GM23248 (cell line): Measurements from ENCODE around the gene SEMA3C. TPM values are rescaled to one million over a fixed set of nuclear protein-coding genes. Genes with fewer than 3 reads are reported as not detected.
A peak's percentile ranks its signal among the peaks of the same experiment; 100 is the strongest.

Experiments used
- DNase-seq: peaks from one replicate; pipeline ENCODE4 v3.0.0-alpha.2; 2015
- H2AFZ ChIP-seq: fragments of 200-600 bp; sonication (generic); 2 replicates; pipeline ENCODE4 v1.6.1; 2016; ENCODE audit warnings: antibody characterized with exemption
- H3F3A ChIP-seq: fragments of 200-600 bp; sonication (generic); 2 replicates; pipeline ENCODE4 v1.6.1; 2016; ENCODE audit warnings: mild to moderate bottlenecking, antibody characterized with exemption, mixed run types; ENCODE audit not compliant: insufficient read depth
- H3K27ac ChIP-seq: fragments of 200-600 bp; sonication (generic); 2 replicates; pipeline ENCODE4 v1.5.1; 2016; ENCODE audit warnings: mild to moderate bottlenecking
- H3K27me3 ChIP-seq: fragments of 200-600 bp; sonication (generic); replicated peaks from 2 replicates; pipeline ENCODE4 v1.6.1; 2016; ENCODE audit warnings: mild to moderate bottlenecking; ENCODE audit not compliant: insufficient read depth
- H3K36me3 ChIP-seq: fragments of 200-600 bp; sonication (generic); 2 replicates; pipeline ENCODE4 v1.6.1; 2016; ENCODE audit warnings: low read depth, mild to moderate bottlenecking
- H3K4me1 ChIP-seq: fragments of 200-600 bp; sonication (generic); 2 replicates; pipeline ENCODE4 v1.6.1; 2016; ENCODE audit warnings: mild to moderate bottlenecking; ENCODE audit not compliant: insufficient read depth
- H3K4me2 ChIP-seq: fragments of 200-600 bp; sonication (generic); one replicate; pipeline ENCODE4 v1.6.1; 2016; ENCODE audit warnings: mild to moderate bottlenecking; ENCODE audit not compliant: unreplicated experiment
- H3K4me3 ChIP-seq: fragments of 200-600 bp; sonication (generic); 2 replicates; pipeline ENCODE4 v1.5.1; 2016; ENCODE audit warnings: mild to moderate bottlenecking
- H3K79me2 ChIP-seq: fragments of 200-600 bp; sonication (generic); 2 replicates; pipeline ENCODE4 v1.6.1; 2016; ENCODE audit warnings: mild to moderate bottlenecking; ENCODE audit not compliant: insufficient read depth
- H3K9ac ChIP-seq: fragments of 200-600 bp; sonication (generic); 2 replicates; pipeline ENCODE4 v1.6.1; 2016; ENCODE audit warnings: mild to moderate bottlenecking
- H3K9me2 ChIP-seq: fragments of 200-600 bp; sonication (generic); 2 replicates; pipeline ENCODE4 v1.6.1; 2016; ENCODE audit warnings: mixed run types, mild to moderate bottlenecking, moderate library complexity; ENCODE audit not compliant: insufficient read depth
- H3K9me3 ChIP-seq: fragments of 200-600 bp; sonication (generic); one replicate; pipeline ENCODE4 v1.6.1; 2017; ENCODE audit warnings: low read depth
- H4K20me1 ChIP-seq: fragments of 200-600 bp; sonication (generic); 2 replicates; pipeline ENCODE4 v1.6.0; 2016; ENCODE audit not compliant: insufficient read depth
- EZH2 ChIP-seq: fragments of 200-600 bp; sonication (generic); IDR thresholded peaks from 2 replicates; pipeline ENCODE4 v1.6.1; 2018; ENCODE audit warnings: antibody characterized with exemption, mild to moderate bottlenecking; ENCODE audit not compliant: insufficient read depth, poor library complexity, severe bottlenecking
- EZH2phosphoT487 ChIP-seq: fragments of 200-600 bp; sonication (generic); IDR thresholded peaks from 2 replicates; pipeline ENCODE4 v1.6.1; 2018; ENCODE audit warnings: antibody characterized with exemption, moderate library complexity, mild to moderate bottlenecking, low read depth; ENCODE audit not compliant: insufficient read depth
- WGBS, 2 experiments: methylation state at CpG; one replicate each; pipeline ENCODE4 v1.1.6; 2015 to 2017; ENCODE audit warnings: low lambda C conversion rate in 2 of 2, low coverage in 1 of 2; ENCODE audit errors: missing lambda C conversion rate in 2 of 2; 5-methylcytosine and 5-hydroxymethylcytosine counted together
- in situ Hi-C: fragments of 300-500 bp; cut with MboI; formaldehyde crosslinking; loops from 2 replicates; pipeline ENCODE4 v1.15.0; 2020
- polyA plus RNA-seq: library from polyadenylated mRNA; unstranded; fragments of >200 nt; fragmentation: Nextera tagmentation; extraction: Ambion mirVana; gene quantifications from 2 replicates; pipeline ENCODE4 v1.2.1, GENCODE V29; 2016
- total RNA-seq: library from RNA; depleted of rRNA; stranded (reverse); fragments of >200 nt; shearing (Covaris generic); gene quantifications from 2 replicates; pipeline ENCODE4 v1.2.3, GENCODE V29; 2014

The SEMA3C gene
- total and polyA plus RNA-seq, 2 experiments from 2014 or later, result 316 to 612 TPM

DNA sequence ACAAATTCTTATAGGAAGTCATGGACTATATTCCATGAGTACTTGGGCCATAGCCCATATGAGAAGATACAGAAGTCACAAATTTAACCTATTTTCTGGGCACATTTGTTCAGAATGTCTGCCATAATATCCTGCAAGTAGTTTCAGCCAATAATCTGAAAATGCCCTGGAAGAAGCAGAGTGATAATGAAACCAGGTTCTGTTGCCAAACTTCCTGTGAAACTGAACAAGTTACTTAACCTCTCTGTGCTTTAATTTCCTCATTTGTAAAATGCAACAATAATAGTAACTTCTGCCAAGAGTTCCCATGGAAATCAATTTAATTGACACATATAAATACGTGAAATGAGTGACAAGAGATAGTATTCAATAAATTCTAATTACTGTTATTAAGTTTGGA is 88.8 kb downstream of the SEMA3C start:
- Histone ChIP-seq H3K9me2 (no peaks in the 10 kb centered on the region), H3K9ac (no peak overlapping the region), H3K4me2 (no peak overlapping the region), H2AFZ (no peak overlapping the region), H3K4me1 (peaks cover 79% of the 10 kb centered on the region), H3K79me2 (peaks cover 86% of the 10 kb centered on the region), H3K27ac (no peak overlapping the region), H3K9me3 (no peaks in the 10 kb centered on the region), H3K27me3 (no peaks in the 10 kb centered on the region), H3K36me3 (peaks cover 37% of the 10 kb centered on the region), H4K20me1 (peaks cover 11% of the 10 kb centered on the region; the same call in 1 of the 2 replicates), H3F3A (peaks cover 79% of the 10 kb centered on the region), H3K4me3 (no peak overlapping the region)
- WGBS, 2 experiments, result 70 to 73% methylated on average over 1 of the region's 1 CpG
- DNase-seq, result no peak
- TF ChIP-seq EZH2 (no peak), EZH2phosphoT487 (no peak)
- in situ Hi-C loops, result no loop called here

DNA sequence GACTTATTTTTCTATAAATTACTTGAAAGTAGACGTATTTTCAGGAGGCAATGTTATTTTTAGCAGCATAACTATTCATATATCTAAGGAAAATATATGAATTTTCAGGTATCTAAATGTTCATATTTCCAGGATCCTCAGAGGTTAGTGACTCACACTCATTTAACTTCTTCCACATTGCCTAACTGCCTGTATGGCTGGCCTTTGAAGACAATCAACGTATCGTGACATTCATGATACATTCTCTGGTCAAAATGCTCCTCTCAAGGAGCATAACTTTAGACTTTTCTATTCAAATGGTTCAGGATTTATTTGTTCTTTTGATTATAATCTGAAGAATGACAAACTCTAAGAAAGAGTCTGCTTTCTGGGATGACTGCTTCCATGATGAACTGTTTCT is 89.3 kb downstream of the SEMA3C start:
- in situ Hi-C loops, result no loop called here
- peaks cover 40% of the 10 kb centered on the region for H3K36me3 ChIP-seq
- no peak overlapping the region for H3K4me3 ChIP-seq
- peaks cover 74% of the 10 kb centered on the region for H3K4me1 ChIP-seq
- H3K79me2 ChIP-seq, result peaks cover 86% of the 10 kb centered on the region
- no peaks in the 10 kb centered on the region for H3K9me3 ChIP-seq
- no peaks in the 10 kb centered on the region for H3K9me2 ChIP-seq
- peaks cover 11% of the 10 kb centered on the region; the same call in 1 of the 2 replicates for H4K20me1 ChIP-seq
- peaks cover 79% of the 10 kb centered on the region for H3F3A ChIP-seq
- DNase-seq, result peak; percentile 33
- no peaks in the 10 kb centered on the region for H3K27me3 ChIP-seq
- H2AFZ ChIP-seq, result no peak overlapping the region
- no peak overlapping the region for H3K4me2 ChIP-seq
- no peak overlapping the region for H3K9ac ChIP-seq
- 95 to 96% methylated on average over 3 of the region's 3 CpGs for WGBS, 2 experiments
- TF ChIP-seq EZH2 (no peak), EZH2phosphoT487 (no peak)
- no peak overlapping the region for H3K27ac ChIP-seq

- H3K4me3 ChIP-seq, result no peak overlapping the region
- peaks cover 52% of the 10 kb centered on the region for H3K4me1 ChIP-seq
- TF ChIP-seq EZH2phosphoT487 (no peak), EZH2 (no peak)
- H3K27ac ChIP-seq, result no peak overlapping the region
- H3K27me3 ChIP-seq, result no peaks in the 10 kb centered on the region
- peaks cover 64% of the 10 kb centered on the region for H3F3A ChIP-seq
- WGBS, 2 experiments, result 72 to 82% methylated on average over 1 of the region's 1 CpG
- no peak overlapping the region for H2AFZ ChIP-seq
- peak overlapping the region; percentile 27 for H3K4me2 ChIP-seq
- peaks cover 72% of the 10 kb centered on the region for H3K79me2 ChIP-seq
- no peaks in the 10 kb centered on the region for H3K9me2 ChIP-seq
- peaks cover 55% of the 10 kb centered on the region for H3K36me3 ChIP-seq
- no peak overlapping the region for H3K9ac ChIP-seq
- in situ Hi-C loops, result no loop called here
- DNase-seq, result peak; percentile 48
- peaks cover 11% of the 10 kb centered on the region; the same call in 1 of the 2 replicates for H4K20me1 ChIP-seq
- no peaks in the 10 kb centered on the region for H3K9me3 ChIP-seq
These were observed 91.6 kb downstream of the SEMA3C start for GRCh38 chr7:80827239-80827633.

DNA sequence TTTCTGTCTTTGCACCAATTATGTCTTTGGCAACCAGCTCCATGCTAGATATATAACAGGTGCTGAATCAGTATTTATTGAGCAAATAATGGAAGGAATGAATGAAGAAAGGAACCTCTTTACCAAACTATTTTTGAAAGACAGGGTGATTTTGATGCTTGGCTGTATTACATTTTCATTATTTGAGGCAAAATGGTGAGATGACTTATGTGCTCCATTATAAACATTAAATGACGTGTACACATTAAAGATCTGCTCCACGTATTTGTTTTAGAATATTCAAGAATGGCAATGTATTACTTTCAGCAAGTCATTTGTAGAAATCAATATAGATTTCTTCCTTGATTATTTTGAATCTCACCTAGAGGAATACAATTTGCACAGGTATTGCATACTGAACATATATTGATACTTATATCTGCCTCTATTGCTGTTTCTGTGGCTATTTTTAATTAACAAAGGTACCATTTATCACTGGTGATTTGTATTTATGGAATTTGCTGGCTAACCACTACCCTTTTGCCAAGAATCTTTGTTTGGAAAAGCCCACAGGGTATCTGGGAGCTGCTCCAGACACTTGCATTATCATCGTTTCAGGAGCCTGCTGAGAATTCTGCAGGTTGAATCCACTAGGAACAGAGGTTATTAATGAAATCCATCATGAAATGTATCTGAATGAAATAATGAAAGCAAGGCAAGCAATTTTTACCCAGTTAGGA is 92.2 kb downstream of the SEMA3C start:
- WGBS, 2 experiments, result 63 to 68% methylated on average over 3 of the region's 3 CpGs
- peaks cover 11% of the 10 kb centered on the region; the same call in 1 of the 2 replicates for H4K20me1 ChIP-seq
- H3F3A ChIP-seq, result peaks cover 62% of the 10 kb centered on the region
- peak overlapping the region; percentile 27 for H3K4me2 ChIP-seq
- no peak for TF ChIP-seq EZH2phosphoT487
- no peak for TF ChIP-seq EZH2
- no peak overlapping the region for H3K9ac ChIP-seq
- no peak overlapping the region for H2AFZ ChIP-seq
- in situ Hi-C loops, result no loop called here
- H3K79me2 ChIP-seq, result peaks cover 70% of the 10 kb centered on the region
- H3K9me3 ChIP-seq, result no peaks in the 10 kb centered on the region
- no peak overlapping the region for H3K4me3 ChIP-seq
- H3K27me3 ChIP-seq, result no peaks in the 10 kb centered on the region
- H3K4me1 ChIP-seq, result peaks cover 50% of the 10 kb centered on the region
- no peaks in the 10 kb centered on the region for H3K9me2 ChIP-seq
- H3K36me3 ChIP-seq, result peaks cover 59% of the 10 kb centered on the region
- DNase-seq, result peak; percentile 65
- no peak overlapping the region for H3K27ac ChIP-seq
